GM21737 (cell line): ENCODE measurements around the gene COL6A2.
"Not testable (repeated sequence)": the region's sequence is repeated elsewhere in the genome, so short reads cannot be mapped to it uniquely, and the experiment has no call there.

ENCODE experiments used
- ATAC-seq: cut with Tn5 transposase; IDR thresholded peaks from one replicate; pipeline ENCODE4 v1.9.1; 2021; ENCODE audit warnings: mild to moderate bottlenecking, moderate library complexity; ENCODE audit not compliant: unreplicated experiment

COL6A2 gene

DNA sequence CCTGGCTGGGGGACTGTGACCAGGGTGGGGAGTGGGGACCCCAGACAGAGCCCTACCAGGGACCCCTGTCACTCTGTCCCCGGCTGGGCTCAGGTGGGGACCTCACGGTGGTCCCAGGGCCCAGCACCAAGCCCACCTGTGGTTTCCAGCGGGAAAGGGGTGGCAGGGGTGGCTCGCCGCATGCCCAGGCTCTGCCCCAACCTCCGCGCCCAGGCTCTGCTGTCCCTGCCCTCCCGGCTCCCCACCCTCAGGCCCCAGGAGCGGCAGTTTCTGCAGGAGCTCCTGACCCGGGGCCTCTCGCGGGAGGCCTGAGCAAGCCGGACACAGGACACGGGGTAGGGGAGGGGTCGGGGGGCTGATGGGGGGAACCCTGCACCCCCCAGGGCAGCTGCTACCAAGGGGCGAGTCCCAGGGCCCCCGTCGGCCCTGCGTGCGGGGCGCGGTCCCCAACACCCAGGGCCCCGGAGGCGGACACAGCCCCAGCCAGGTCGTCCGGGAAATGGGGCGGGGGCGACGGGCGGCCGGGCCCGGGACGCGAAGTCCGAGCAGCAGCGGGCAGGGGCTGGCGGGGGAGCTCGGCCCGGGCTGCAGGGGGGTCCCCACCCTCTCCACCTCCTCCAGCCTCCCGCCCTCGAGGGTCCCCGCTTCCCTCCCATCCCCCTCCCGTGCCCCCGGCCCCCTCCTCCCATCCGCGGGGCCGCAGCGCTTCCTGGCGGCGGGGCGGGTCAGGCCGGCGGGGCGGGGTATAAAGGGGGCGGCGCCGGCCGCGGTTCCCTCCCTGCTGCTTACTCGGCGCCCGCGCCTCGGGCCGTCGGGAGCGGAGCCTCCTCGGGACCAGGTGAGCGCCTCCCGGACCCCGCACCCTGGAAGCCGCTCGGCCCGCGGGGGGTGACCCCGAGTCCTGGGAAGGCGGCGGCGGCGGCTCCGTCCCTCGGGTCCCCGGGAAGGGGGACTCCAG is at the start of gene COL6A2:
TSS of gene COL6A2 (plus strand) at position 777 of the 958 bp plus-strand sequence.
- ATAC-seq, result no peak

DNA sequence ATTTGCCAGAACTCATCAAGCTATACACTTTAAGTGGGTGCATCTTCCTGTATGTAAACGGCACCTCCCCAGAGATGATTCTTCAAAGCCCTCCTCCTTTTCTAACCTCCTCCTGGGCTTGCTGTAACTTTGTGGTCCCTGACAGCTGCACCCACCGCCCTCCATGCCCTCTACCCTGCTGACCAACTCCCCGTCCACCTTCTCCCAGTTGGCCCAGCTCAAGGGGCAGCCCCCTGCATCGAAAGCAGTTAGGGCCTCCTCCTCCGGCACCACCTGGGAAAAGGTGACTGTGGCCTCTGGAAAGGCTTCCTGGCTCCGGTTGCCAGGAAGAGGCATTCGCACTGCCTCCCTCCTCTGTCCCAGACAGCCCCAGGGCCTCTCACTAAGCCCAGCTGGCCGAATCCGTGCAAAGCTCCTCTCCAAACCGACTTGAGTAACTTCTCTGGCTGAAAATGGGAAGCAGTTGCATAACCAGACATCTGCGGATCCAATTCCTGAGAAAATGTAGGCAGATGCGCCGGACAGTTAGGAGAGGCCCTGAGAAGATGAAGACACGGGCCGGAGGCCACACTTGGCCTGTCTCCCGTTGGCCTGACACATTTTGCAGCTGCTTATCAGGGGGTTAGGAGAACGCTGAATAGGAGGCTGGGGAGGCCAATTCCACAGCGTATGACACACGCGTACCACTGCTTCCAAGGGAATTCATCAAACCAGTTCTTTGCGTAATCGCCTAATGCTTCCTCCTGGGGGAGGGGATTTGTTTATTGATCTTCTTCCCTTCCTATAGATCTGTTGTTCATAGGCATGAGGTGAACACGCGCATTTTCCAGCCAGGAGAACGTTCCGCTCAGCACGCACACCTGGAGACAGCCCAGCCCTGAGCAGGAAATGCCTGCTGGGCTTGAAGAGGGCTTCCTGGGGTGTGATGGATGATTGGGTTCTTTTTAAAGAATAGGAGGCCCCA is 48.7 kb upstream of the COL6A2 start:
- no peak for ATAC-seq

DNA sequence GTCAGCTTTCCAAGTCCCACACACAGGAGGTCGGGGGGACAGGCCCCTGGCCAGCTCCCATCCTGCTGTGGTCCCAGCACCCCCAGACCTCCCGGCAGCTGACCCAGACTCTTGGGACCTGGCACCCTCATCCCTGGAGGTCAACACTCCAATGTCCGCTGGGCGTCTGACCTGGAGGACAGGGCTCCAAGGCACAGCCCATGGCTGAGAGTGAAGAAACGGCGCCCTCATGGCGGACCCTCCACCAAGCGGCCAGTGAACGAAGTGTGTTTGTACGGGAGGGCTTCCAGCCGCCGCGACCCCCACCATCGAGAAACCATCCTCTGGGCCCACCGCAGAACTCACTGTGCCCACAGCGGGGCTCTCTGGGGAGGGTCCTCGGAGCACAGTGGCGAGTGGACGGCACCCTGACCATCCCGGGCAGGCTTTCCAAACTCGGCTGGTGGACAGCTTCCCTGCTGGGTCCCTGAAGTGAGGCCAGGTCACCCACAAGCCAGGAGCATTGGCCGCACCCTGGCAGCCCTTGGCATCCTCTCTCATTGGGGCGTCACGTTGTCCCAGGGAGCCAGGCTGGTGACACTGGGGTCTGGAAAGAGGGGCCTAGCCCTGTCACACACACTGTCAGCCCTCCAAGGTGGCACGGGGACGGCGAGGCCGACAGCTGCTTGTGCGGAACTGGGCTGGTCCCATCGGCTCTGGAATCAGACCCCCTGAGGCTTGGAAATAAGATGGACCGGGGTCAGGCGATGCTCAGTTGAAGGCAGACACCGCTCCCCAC is 47.8 kb upstream of the COL6A2 start:
- no peak for ATAC-seq

DNA sequence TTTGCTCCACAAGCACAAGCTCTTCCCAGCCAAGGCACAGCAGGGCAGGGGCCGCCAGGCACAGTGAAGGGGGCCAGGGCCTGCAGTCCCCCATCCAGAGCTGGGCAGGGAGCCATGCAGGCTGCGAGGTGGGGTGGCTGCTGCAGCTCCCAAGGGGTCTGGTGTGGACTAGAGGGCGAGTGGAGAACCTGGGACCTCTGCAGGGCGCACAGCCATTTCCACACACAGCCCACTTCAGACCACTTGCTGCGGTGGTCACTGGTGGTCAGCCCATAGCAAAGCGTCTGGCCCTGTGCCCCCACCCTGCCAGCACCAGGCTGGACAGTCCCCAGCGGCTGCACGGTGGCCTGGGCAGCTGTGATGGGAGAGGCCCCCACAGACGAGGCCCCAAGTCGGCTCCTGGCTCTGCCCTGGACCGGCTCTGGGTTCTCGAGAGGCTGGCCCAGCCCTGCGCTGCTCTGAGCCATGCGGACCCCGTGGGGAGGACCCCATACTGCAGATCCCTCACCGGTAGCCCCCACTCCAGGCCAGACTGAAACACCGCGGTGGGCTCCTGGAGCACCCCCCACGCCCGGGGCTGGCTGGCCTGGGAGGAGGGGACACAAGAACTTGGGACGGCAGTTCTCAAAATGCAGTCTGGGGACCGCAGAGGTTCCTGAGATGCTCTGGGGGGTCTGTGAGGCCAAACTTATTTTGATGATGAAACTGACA is 47.1 kb upstream of the COL6A2 start:
- ATAC-seq, result no peak

DNA sequence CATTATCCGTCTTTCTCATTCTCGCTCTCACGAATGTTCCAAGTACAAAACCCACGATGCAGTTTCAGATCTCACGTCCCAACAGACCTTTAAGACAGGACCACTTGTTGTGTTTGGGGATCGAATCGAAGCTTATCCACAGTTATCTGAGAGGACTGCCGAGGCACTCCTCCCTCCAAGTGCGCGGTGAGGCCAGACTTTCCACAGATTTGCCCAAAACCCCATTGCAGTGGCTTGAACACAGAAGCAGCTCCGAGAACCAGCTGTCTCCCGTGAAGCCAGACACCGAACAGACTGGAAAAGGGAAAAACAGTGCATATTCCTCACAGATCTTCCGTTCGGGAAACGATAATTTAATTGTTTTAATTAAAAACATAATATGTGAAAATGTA is 46.5 kb upstream of the COL6A2 start:
- no peak for ATAC-seq

DNA sequence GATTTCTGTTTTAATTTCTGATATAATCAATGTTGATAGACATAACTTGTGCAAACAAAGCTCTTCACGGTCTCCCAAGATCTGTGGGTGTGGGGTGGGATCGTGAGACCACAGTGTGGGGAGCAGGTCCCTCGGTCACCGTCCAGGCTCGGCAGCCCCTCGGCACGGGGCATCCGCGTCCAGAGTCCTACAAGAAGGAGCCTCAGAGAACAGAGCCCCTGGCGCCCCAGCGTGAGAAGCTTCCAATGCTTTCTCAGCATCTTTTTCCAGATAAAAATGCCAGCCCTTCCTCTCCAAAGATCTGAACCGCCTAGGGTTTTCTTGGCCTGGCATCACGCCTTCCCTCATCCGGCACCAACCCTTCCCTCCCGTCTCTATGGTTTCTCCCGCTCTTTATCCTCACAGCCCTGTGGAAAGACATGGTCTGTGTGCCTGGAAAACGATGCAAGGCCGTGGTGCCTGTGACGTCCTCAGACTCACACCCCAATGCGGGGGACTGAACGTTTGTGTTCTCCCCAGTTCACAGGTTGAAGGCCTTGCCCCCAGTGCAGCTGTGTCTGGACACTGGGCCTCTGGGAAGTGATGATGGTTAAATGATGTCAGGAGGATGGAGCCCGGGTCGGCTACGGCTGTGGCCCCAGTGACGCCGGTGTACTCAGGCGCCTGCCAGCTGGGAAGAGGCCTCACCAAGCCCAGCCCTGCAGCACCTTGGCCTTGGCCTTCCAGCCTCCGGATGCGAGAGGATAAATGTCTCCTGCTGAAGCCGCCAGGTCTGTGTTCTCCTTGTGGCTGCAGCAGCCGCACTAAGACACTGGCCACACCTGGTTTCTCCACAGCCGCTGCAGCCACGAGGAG is 45.9 kb upstream of the COL6A2 start:
- no peak for ATAC-seq

DNA sequence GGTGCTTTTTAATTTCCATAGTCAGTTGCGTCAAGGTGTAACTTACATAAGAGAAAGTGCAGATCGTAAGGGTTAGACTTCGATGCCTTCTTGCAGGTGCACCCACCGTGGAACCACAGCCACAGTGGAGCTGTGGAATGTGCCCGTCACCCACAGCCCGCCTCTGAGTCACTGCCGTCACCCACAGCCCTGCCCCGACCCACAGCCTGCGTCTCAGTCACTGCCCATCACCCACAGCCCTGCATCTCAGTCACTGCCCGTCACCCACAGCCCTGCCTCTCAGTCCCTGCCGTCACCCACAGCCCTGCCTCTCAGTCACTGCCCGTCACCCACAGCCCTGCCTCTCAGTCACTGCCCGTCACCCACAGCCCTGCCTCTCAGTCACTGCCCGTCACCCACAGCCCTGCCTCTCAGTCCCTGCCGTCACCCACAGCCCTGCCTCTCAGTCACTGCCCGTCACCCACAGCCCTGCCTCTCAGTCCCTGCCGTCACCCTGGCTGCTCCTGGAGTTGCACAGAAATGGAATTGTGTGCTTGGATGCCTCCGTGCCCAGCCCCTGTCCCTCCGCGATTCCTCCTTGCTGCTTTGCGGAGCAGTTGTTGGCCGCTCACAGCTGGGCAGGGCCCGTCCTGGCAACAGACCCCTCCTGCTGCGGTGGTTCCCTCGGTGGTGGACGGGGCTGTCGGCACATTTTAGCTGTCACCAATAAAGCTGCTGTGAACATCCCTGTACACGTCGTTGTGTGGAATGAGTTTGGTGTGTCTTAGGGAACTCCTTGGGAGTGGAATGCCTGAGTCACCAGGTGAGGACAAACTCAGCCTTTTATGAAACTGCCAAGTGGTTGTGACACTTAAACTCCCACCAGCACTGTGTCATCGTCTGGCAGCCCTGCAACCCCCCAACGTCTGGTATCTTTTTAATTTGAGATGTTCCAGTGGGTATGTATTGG is 44.9 kb upstream of the COL6A2 start:
- no peak for ATAC-seq

DNA sequence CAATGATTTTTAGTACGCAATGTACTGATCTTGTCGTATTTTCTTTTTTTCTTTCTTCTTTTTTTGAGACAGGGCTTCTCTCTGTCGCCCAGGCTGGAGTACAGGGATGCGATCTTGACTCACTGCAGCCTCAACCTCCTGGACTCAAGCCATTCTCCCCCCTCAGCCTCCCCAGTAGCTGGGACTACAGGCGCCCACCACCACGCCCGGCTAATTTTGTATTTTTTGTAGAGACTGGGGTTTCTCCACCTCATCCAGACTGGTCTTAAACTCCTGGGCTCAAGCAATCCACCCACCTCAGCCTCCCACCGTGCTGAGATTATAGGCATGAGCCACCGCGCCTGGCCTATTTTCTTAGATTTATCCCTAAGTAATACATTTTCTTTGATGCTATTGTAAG is 43.9 kb upstream of the COL6A2 start:
- ATAC-seq, result no peak

DNA sequence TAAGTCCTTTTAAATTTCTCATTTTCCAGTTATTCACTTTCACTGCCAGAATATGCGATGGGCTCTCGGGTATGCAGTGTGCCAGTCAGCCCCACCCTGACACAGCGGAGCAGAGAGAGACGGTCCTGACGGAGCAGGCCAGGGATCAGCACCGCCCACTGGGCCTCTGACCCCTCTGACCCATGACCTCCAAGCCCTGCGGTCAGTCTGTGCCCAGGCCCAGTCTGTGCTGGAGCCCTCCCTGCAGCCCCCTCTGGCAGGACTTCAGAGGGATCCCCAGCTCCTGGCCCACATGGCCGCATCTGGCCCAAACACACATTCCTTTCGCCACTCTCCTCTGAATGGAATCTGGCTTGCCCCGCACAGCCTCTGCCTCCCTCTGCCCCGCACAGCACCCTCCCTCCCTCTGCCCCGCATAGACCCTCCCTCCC is 43.4 kb upstream of the COL6A2 start:
- ATAC-seq, result no peak

DNA sequence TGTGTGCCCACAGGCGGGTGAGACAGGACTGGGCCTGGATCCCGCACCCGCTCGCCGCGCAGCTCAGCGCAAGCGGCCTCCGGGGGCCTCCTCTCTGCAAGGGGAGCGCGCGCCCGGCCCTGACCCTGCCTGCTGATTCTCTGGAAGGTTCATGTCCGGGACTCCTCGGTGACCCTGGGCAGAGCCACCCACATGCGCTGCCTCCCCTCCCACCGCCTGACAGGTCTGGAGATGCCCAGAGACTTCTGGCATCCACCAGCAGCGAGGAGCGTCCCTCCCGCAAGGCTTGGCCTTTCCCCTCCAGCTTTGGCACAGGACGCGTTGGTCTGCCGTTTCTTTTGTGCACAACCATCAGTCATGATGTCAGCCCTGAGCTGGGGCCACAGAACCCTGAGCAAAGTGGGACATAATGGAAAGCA is 42.0 kb upstream of the COL6A2 start:
- no peak for ATAC-seq

DNA sequence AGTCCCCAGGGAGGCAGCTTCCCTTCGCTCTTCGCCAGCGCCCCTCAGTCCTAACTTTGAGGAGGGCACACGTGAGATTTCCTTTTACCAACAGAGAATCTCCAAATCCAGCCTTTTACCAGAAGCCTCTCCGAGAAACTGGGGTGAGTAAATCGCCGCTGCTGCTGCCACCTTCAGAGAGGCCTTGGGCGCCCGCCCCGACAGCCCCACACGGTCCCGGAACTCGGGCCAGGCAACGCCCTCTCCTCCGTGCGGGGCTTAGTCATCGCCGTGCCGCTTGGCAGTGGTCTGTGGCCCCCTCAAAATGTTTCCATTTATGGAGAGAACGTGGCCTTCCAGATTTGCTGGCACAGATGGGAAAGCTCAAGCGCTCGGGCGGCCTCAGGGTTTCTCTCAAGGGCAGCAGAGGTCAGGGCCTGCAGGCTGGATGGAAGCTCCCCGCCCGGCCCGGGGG is 41.4 kb upstream of the COL6A2 start:
- ATAC-seq, result no peak

DNA sequence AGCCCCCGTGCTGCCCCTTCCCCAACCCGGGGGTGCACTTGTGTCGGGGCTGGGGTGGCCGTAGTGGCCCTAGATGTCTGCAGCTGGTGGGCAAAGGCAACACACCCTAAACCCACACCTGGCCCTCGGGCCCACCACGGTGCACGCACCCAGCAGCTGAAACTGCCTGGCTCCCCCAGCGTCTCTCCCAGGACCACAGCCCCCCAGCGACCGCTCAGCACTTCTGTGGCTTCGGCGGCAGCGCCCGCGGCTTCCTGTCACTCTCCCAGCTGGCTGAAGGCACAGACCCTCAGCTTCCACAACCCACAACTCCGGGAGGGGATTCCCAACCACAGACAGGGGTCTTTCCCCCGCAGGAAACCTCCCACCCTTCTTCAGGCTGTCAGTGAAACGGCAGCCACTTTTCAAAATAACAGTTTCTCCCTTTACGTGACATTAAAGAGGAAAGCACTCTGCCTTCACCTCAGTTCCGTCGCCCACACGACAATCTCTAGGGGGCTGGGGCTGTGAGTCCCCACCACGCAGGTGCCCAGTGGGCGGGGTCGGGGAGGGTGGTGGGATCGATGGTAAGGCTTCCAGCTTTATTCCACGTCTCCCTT is 40.7 kb upstream of the COL6A2 start:
- ATAC-seq, result no peak

DNA sequence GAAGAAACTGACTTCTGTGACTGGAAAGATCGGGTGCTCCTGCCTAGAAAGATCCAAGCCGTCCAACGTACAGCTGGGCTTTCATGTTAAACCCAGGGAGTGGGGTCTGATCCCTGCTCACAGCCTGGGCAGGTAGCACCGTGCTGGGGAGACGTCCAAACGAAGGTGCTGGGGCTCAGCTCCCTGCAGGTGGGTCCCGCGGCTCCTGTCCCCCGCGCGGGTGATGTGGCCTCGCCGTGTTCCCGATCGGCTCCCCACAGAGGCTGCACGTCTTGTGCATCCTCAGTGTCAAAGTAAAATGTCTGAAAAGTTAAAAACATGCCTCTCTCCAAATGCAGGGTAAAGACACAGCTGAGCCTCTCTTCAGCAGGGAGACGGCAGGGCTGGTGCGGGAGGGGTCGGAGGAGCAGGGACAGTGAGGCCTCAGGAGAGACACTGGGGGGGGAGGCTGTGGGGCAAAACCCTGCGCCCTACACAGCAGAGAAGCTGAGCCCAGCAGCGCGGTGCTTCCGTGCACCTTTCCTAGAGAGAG is 40.1 kb upstream of the COL6A2 start:
- no peak for ATAC-seq

DNA sequence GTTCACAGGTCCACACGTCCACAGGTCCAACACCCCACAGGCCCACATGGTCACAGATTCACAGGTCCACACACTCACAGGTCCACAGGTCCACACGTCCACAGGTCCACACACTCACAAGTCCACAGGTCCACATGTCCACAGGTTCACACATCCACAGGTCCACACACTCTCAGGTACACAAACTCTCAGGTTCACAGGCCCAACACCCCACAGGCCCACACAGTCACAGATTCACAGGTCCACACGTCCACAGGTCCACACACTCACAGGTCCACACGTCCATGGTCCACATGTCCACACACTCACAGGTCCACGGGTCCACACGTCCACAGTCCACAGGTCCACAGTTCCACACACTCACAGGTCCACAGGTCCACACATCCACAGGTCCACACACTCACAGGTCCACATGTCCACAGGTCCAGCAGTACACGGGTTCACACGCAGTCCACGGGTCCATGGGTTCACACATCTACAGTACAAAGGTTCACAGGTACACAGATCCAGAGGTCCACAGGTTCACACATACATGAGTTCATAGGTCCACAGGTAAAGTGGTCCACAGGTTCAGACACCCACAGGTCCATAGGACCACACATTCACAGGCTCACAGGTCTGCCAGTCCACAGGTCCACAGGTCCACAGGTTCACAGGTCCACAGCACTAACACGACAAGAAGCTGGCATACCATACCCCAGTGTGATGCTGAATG is 39.3 kb upstream of the COL6A2 start:
- ATAC-seq, result no peak

DNA sequence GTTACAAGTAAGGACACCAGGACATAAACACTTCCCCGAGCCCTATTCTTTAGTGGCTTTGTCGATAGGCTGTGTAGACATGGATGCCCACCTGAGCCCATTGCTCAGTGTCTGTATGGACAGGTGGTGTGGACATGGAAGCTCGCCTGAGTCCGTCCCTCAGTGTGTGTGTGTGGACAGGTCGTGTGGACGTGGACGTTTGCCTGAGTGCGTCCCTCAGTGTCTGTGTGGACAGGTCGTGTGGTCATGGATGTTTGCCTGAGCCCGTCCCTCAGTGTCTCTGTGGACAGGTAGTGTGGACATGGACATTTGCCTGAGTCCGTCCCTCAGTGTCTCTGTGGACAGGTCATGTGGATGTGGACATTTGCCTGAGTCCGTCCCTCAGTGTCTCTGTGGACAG is 38.7 kb upstream of the COL6A2 start:
- ATAC-seq, result no peak

DNA sequence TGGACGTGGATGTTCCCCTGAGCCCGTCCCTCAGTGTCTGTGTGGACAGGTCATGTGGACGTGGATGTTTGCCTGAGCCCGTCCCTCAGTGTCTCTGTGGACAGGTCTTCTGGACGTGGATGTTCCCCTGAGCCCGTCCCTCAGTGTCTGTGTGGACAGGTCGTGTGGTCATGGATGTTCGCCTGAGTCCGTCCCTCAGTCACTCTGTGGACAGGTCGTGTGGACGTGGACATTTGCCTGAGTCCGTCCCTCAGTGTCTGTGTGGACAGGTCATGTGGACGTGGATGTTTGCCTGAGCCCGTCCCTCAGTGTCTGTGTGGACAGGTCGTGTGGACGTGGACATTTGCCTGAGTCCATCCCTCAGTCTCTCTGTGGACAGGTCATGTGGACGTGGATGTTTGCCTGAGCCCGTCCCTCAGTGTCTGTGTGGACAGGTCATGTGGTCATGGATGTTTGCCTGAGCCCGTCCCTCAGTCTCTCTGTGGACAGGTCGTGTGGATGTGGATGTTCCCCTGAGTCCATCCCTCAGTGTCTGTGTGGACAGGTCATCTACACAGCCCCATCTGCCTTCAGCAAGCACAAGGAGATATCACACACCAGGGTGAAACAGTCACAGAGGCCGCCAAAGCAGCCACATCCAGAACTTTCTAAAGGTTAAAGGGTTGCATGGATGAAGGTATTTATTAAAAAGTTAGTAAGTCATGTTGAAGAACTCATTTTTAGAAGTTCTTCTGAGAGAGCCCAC is 38.0 kb upstream of the COL6A2 start:
- not testable (repeated sequence) for ATAC-seq
